NCI-H146 (cell line): ENCODE data around the gene CDKL4.
"Not testable (repeated sequence)": the region's sequence is repeated elsewhere in the genome, so short reads cannot be mapped to it uniquely, and the experiment has no call there.

Source experiments
- DNase-seq: peaks from one replicate; lab custom pipeline; 2025; lab: John Stamatoyannopoulos, UW

Gene CDKL4

GRCh38 chr2:39178756-39179155, 65.0 kb downstream of the CDKL4 start:
- no peak for DNase-seq

DNA sequence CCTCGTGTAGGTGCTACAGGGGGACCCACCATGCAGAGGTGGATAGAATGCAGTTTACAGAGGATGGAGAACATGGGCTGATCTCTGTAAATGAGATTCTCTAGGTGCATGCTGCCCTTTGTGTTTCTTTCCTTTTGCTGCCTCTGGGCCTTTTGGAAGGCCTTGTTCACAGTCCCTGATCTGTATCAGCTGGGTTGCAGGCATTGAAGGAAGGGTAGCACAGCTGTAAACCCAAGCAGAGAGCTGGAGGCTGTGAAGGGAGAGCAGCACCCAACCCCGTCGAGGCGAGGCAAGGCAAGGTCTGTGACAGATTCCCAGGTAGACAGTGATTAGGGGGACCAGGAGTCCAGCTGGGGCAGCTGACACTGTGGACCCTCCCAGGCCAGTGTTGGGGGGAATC, 66.8 kb downstream of the CDKL4 start:
- no peak for DNase-seq

DNA sequence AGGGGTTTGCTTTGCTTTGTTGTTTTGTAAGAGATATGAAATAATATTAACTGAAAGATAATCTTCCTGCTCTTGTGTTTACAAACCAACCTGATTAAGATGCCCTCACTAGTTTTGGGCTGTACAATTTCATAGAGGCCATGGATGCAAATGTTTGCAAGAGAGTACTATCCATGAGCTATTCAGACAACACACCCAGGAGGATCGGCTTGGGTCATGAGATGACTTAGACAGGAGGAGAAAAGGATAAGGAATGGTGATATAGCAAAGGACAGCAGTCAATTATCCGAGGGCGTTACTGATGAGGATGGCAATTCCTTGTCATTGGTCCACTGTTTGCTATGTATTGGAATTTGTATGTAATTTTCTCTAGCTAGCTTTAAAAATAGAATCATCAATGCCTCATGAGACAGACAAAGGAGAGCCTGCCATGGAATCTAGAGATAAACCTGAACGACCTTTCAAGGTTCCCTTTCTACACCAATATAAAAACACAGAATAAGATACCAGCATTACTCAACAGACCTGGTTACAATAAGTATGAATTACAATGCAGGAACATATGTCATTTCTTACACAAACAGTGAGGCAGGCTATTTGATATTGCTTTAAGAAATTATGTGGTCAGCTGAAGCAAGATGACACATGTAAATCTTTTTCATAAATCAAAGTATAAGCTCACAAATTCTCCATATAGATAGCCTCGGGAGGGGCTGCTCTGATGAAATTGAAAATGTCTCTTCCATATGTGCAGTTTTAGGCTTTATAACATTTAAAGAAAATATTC, 68.6 kb downstream of the CDKL4 start:
- DNase-seq, result no peak

- no peak for DNase-seq
Measured at GRCh38 chr2:39174022-39174421, 69.7 kb downstream of the CDKL4 start.

DNA sequence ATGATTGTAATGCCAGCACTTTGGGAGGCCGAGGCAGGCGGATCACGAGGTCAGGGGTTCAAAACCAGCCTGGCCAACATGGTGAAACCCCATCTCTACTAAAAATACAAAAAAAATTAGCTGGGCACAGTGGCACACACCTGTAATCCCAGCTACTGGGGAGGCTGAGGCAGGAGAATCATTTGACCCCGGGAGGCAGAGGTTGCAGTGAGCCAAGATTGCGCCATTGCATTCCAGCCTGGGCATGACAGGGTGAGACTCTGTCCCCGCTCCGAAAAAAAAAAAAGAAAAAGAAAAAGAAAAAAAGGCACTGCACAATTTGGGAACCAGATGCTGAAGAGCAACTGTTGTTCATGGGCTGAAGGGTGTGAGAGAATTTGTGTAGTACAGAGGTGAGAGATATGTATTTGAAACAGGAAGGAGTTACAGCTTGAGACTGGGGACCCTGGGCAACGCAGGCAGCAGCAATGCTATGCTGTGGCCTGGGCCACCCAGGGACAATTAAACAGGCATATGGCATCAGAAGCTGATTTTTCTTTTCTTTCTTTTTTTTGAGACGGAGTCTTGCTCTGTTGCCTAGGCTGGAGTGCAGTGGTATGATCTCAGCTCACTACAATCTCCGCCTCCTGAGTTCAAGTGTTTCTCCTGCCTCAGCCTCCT, 71.6 kb downstream of the CDKL4 start:
- DNase-seq, result not testable (repeated sequence)

DNA sequence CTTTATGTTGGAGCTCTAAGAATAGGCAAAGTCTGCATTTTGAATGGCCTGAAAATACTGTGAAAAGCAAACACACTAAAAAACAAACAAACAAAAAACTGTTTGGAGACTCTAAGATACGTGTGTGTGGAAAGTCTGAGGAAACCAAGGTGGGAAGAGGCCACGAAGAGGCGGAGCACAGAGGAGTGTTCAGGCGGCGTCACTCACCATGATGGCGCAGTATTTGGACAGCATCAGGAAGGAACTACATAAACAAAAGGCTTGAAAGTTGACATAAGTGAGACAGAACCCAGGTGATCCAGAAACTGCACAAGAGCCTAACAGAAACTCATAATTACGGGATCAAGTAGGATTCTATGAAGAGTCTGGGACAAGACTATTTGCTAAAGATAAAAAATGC, 72.1 kb downstream of the CDKL4 start:
- DNase-seq, result no peak

DNA sequence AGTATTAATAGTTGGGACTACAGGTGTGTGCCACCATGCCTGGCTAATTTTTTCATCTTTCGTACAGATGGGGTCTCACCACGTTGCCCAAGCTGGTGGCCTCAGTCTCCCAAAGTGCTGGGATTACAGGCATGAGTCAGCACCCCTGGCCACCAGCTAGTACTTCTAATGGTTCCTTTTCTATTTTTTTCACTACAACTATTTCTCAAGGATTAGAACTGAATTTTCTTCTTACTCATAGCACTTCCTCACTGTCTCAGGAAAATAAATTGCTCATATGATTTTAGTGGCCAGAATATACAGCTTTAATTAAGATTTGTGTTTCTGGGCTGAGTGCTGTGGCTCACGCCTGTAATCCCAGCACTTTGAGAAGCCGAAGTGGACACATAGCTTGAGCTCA, 79.7 kb downstream of the CDKL4 start:
- DNase-seq, result no peak

- no peak for DNase-seq
Measured at GRCh38 chr2:39160982-39161381, 82.8 kb downstream of the CDKL4 start.

- no peak for DNase-seq
Measured at GRCh38 chr2:39159283-39159682, 84.5 kb downstream of the CDKL4 start.

DNA sequence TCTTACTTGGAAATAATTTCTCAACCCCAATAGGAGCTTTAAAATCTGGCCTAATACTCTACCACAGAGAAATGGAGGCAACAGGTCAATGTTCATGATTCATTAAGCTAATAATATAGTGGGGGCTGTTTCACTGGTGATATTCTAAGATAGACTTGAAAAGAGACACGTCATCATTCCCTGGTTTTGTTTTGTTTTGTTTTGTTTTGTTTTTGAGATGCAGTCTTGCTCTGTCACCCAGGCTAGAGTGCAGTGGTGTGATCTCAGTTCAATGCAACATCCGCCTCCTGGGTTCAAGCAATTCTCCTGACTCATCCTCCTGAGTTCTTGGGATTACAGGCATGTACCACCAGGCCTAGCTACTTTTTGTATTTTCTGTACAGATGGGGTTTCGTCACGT, 85.4 kb downstream of the CDKL4 start:
- no peak for DNase-seq

- DNase-seq, result no peak
Measured at GRCh38 chr2:39156846-39157245, 86.9 kb downstream of the CDKL4 start.

DNA sequence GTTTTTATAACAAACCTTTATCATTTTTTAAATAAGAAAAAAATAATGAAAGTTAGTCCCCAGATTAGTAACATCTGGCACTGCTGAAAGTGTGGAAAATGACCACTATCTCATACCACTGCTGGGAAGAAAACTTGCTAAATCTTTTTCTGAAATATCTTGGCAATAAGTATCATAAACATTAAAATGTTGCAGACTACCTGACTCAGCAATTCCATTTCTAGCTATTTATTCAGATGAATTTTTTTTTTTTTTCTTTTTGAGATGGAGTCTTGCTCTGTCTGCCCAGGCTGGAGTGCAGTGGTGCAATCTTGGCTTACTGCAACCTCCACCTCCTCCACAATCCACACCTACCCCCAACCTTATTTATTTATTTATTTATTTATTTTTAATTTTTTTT, 87.7 kb downstream of the CDKL4 start:
- no peak for DNase-seq

- DNase-seq, result not testable (repeated sequence)
Measured at GRCh38 chr2:39155573-39155972, 88.2 kb downstream of the CDKL4 start.

- no peak for DNase-seq
Measured at GRCh38 chr2:39154944-39155343, 88.8 kb downstream of the CDKL4 start.

GRCh38 chr2:39153312-39153711, 90.5 kb downstream of the CDKL4 start:
- DNase-seq, result no peak

DNA sequence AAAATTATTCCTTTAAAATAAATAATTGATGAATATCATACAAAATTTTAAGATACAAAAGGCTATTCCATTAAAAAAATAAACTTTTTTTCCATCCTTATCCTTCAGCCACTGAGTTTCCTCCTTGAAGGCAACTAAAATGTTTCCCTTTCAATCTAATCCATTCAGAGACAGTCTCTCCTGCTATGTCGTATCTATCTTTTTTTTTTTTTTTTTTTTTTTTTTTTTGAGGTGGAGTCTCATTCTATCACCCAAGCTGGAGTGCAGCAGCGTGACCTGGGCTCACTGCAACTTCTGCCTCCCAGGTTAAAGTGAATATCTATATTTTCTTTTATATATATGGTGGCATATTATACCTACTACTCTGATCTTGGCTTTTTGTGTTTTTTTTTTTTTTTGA, 91.3 kb downstream of the CDKL4 start:
- DNase-seq, result no peak

- no peak for DNase-seq
Measured at GRCh38 chr2:39150890-39151497, 92.8 kb downstream of the CDKL4 start.

DNA sequence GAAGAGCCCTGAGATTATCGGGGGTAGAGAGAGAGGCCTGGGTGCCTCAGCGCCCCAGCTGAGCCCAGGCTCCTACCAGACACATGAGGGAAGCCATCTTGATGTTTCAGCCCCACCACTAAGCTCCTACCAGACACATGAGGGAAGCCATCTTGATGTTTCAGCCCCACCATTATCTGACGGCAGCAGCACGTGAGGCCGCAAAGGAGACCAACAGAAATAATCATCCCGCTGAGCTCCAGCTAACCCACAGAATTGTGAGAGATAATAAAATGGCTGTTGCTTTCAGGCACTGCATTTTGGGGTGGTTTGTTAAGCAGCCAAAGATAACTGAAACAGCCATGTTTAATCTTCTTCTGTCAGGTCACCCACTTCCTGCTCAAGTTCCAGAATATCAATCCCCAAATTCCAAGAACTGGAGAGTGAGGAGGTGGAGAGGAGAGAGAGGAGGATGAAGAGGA, 93.6 kb downstream of the CDKL4 start:
- no peak for DNase-seq

GRCh38 chr2:39146630-39147029, 97.1 kb downstream of the CDKL4 start:
- no peak for DNase-seq

GRCh38 chr2:39145906-39146421, 97.8 kb downstream of the CDKL4 start:
- no peak for DNase-seq

DNA sequence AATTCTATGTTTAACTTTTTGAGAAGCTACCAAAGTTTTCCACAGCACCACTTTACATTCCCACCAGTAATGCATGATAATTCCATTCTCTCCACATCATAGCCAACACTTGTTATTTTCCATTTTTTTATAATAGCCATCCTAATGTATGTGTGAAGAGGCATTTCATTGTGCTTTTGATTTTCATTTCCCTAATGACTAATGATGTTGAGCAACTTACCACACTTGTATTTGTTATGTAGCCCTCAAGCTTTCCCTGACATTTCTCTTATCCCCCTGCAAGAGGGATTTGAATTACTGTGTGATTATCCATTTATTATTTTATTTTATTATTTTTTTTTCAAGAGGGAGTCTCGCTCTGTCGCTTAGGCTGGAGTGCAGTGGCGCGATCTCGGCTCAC, 99.4 kb downstream of the CDKL4 start:
- DNase-seq, result no peak

- DNase-seq, result no peak
Measured at GRCh38 chr2:39142904-39143605, 100.7 kb downstream of the CDKL4 start.
